ENCODE results near the gene CFAP70. TPM values are rescaled to one million over a fixed set of nuclear protein-coding genes. Genes with fewer than 3 reads are reported as not detected.
"Not testable (repeated sequence)": the region's sequence is repeated elsewhere in the genome, so short reads cannot be mapped to it uniquely, and the experiment has no call there.

Gene CFAP70
- total RNA-seq, 2 experiments from 2014 or later: 0.33 to 0.80 TPM

DNA sequence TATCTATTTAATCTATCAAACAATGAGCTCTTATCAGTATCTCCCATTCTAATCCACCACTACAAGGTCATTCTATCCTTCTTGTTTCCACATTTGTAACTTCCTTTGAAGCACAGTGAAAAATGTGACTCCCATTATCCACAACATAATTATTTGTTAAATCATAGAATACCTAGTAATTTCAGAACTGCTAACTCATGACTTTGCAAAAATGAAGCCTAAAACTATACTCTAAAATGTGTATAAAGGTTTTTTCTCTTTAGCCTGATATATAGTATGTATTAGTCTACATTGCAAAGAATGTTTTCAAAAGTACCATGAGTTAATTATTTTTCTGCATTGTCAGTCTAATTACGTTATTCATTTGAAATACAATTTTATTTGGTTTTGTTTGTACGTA is 94.2 kb downstream of the CFAP70 start:
- H3K27ac Mint-ChIP-seq: no peak overlapping the region
- CTCF ChIA-PET: interaction anchor here (0.6 to 2.2 kb wide), 15 partner anchors 15 to 383 kb away, joined by 3 to 7 read pairs (median 3); partner anchors contain the start of gene DNAJC9
- no peaks in the 10 kb centered on the region for H3K27me3 Mint-ChIP-seq
- no peaks in the 10 kb centered on the region for H3K36me3 Mint-ChIP-seq
- intact Hi-C loops (cut with micrococcal nuclease): loop anchor here (1.0 kb wide), 1 partner anchor 380 kb away; no protein-coding TSS in a partner anchor
- POLR2A ChIA-PET: no interaction called here
- DNase-seq: no peak
- no peak overlapping the region for H3K4me3 Mint-ChIP-seq
- H3K4me1 Mint-ChIP-seq (ENCODE audit: low read depth): peaks cover 4% of the 10 kb centered on the region
- no peaks in the 10 kb centered on the region for H3K9me3 Mint-ChIP-seq

DNA sequence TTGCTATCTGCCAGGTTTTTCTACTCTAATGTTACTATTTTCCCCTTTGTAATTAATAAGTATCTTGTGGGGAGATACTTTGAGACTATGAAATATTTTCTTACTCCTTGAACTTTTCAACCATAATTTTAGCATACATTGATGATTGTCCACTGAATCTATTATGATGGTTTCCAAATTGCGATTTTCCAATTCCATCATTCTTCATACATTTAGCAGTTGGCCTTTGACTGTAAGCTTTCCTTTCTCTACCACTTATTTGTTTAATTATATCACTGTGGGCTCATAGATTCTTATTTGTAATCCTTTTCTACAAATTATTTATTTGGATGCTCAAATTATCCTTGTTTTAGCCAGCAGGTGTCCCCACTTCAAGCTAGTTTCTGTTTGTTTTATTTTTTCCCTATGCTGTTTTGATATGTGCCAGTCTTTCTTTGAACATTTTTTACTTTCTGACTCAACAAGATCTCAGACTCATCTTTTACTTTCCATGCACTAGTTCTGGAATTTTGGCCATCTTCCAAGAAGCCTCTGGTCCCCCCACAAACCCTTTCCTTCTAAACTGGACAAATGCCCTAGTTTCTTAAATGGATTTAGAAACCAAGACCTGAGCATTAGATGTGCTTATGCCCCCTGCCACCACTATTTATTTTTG is 94.8 kb downstream of the CFAP70 start:
- Mint-ChIP-seq H3K9me3 (peaks cover 6% of the 10 kb centered on the region), H3K4me1 (ENCODE audit: low read depth) (peaks cover 4% of the 10 kb centered on the region), H3K27ac (no peak overlapping the region), H3K36me3 (no peaks in the 10 kb centered on the region), H3K4me3 (no peak overlapping the region), H3K27me3 (no peaks in the 10 kb centered on the region)
- CTCF ChIA-PET: interaction anchor here (0.6 to 2.2 kb wide), 16 partner anchors 11 to 384 kb away, joined by 3 to 7 read pairs (median 4); partner anchors contain the start of gene DNAJC9
- POLR2A ChIA-PET: interaction anchor here (1.0 kb wide), 1 partner anchor 17 kb away, joined by 3 read pairs; the partner anchor contains the start of gene DNAJC9
- intact Hi-C loops (cut with micrococcal nuclease): loop anchor here (1.0 kb wide), 1 partner anchor 380 kb away; no protein-coding TSS in a partner anchor
- DNase-seq: no peak

DNA sequence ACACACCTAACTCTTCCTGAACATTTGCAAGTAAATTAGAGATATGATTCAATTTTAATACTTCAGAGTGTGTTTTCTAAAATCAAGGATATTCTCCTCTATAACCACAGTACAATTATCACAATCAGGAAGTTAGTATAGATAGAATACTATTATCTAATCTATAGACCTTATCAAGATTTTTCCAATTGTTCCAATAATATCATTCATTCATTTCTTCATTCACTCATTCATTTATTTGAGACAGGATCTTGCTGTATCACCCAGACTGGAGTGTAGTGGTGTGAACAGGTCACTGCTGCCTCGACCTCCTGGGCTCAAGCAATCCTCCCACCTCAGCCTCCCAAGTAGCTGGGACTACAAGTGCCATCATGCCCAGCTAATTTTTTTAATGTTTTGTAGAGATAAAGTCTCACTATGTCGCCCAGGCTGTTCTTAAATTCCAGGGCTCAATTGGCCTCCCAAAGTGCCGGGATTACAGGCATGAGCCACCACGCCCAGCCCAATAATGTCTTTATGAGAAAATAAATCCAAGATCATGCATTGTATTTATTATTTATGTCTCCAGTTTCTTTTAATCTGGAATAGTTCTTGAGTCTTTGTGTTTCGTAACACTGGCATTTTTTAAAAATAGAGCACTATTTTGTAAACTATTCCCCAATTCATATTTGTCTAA is 95.6 kb downstream of the CFAP70 start:
- H3K4me3 Mint-ChIP-seq: no peak overlapping the region
- no peaks in the 10 kb centered on the region for H3K36me3 Mint-ChIP-seq
- ChIA-PET CTCF (interaction anchor here (1.1 to 2.2 kb wide), 7 partner anchors 10 to 382 kb away, joined by 3 to 7 read pairs (median 4); partner anchors contain the start of gene DNAJC9), POLR2A (interaction anchor here (0.9 to 1.0 kb wide), 2 partner anchors 11 to 16 kb away, joined by 3 read pairs; partner anchors contain the start of genes DNAJC9 and MRPS16)
- DNase-seq: no peak
- peaks cover 11% of the 10 kb centered on the region for H3K9me3 Mint-ChIP-seq
- peaks cover 4% of the 10 kb centered on the region for H3K4me1 Mint-ChIP-seq (ENCODE audit: low read depth)
- H3K27ac Mint-ChIP-seq: no peak overlapping the region
- no peaks in the 10 kb centered on the region for H3K27me3 Mint-ChIP-seq
- intact Hi-C loops (cut with micrococcal nuclease): no loop called here

DNA sequence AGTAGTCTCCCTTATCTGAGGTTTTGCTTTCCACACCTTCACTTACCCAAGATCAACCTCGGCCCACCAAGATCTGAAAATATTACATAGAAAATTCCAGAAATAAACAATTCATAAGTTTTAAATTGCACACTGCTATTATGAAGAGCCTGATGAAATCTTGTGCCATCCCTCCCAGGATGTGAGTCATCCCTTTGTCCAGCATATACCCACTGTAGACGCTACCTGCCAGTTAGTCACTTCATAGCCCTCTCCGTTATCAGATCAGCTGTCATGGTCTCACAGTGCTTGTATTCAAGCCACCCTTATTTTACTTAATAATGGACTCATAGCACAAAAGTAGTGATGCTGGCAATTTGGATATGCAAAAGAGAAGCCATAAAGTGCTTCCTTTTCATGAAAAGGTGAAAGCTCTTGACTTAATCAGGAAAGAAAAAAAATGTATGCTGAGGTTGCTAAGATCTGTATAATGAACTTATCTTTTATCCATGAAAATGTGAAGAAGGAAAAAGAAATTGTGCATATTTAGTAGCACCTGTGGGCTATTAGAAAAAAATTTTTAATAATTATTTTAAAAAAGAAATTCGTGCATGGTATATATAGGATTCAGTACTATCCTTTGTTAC is 96.4 kb downstream of the CFAP70 start:
- Mint-ChIP-seq H3K4me1 (ENCODE audit: low read depth) (peaks cover 4% of the 10 kb centered on the region), H3K9me3 (peaks cover 11% of the 10 kb centered on the region), H3K27ac (no peak overlapping the region), H3K27me3 (no peaks in the 10 kb centered on the region), H3K4me3 (no peak overlapping the region), H3K36me3 (no peaks in the 10 kb centered on the region)
- CTCF ChIA-PET: no interaction called here
- POLR2A ChIA-PET: interaction anchor here (0.9 kb wide), 1 partner anchor 10 kb away, joined by 3 read pairs; the partner anchor contains the start of gene MRPS16
- DNase-seq: no peak
- intact Hi-C loops (cut with micrococcal nuclease): no loop called here

DNA sequence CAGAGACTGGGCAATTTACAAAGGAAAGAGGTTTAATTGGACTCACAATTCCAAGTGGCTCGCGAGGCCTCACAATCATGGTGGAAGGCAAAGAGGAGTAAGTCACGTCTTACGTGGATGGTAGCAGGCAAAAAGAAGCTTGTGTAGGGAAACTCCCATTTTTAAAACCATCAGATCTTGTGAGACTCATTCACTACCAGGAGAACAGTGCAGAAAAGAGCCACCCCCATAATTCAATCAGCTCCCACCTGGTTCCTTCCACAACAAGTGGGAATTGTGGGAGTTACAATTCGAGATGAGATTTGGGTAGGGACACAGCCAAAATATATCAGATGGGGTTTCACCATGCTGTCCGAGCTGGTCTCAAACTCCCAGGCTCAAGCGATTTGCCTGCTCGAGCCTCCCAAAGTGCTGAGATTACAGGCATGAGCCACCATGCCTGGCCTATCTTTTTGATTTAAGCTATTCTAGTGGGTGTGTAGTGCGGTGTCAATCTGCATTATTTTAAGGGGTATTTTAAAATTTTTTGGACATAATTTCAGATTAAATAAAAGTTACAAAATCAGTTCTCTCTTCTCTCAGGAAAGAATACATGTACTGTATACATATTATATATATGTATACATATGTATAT is 97.2 kb downstream of the CFAP70 start:
- intact Hi-C loops (cut with micrococcal nuclease): no loop called here
- POLR2A ChIA-PET: no interaction called here
- no peaks in the 10 kb centered on the region for H3K36me3 Mint-ChIP-seq
- no peak overlapping the region for H3K27ac Mint-ChIP-seq
- H3K4me3 Mint-ChIP-seq: no peak overlapping the region
- H3K27me3 Mint-ChIP-seq: no peaks in the 10 kb centered on the region
- H3K4me1 Mint-ChIP-seq (ENCODE audit: low read depth): peaks cover 4% of the 10 kb centered on the region
- H3K9me3 Mint-ChIP-seq: peaks cover 11% of the 10 kb centered on the region
- CTCF ChIA-PET: no interaction called here
- no peak for DNase-seq

DNA sequence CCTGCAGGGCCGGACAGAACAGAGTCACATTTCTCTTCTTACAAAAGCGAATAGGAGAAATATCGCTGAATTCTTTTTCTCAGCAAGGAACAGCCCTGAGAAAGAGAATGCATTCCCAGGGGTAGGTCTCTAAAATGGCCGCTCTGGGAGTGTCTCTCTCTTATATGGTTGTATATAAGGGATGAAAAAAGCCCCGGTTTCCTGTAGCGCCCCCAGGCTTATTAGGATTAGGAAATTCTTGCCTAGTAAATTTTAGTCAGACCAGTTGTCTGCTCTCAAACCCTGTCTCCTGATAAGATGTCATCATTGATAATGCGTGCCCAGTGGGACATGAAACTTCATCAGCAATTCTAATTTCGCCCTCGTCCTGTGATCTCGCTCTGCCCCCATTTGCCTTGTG is 100.1 kb downstream of the CFAP70 start:
- H3K36me3 Mint-ChIP-seq; intact Hi-C loops (cut with micrococcal nuclease); H3K27me3 Mint-ChIP-seq; H3K4me1 Mint-ChIP-seq (ENCODE audit: low read depth); POLR2A ChIA-PET; H3K27ac Mint-ChIP-seq; CTCF ChIA-PET; DNase-seq; H3K4me3 Mint-ChIP-seq: not testable (repeated sequence)
- peaks cover 11% of the 10 kb centered on the region for H3K9me3 Mint-ChIP-seq

DNA sequence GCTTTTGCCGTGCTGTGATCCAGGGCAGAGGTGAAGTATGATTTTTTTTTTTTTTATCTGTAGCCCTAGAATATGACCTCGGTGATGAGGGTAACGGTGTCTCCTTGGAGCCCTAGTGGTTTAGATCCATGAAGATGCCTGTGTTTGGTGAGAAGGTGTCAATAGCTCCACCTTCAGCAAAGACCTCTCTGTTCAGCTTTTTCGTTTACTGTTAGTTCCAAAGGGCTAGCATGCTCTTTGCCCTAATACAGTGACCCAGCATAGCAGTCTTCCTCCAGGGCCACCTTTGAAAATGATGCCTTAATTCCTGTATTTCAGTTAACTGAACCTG is 105.5 kb downstream of the CFAP70 start:
- peaks cover 34% of the 10 kb centered on the region for H3K36me3 Mint-ChIP-seq
- intact Hi-C loops (cut with micrococcal nuclease): loop anchor here (2.0 kb wide), 1 partner anchor 106 kb away; the partner anchor contains the start of gene CFAP70
- POLR2A ChIA-PET: interaction anchor here (0.5 to 1.6 kb wide), 6 partner anchors 15 to 1005 kb away, joined by 3 to 5 read pairs (median 4); partner anchors contain the start of gene CFAP70

DNA sequence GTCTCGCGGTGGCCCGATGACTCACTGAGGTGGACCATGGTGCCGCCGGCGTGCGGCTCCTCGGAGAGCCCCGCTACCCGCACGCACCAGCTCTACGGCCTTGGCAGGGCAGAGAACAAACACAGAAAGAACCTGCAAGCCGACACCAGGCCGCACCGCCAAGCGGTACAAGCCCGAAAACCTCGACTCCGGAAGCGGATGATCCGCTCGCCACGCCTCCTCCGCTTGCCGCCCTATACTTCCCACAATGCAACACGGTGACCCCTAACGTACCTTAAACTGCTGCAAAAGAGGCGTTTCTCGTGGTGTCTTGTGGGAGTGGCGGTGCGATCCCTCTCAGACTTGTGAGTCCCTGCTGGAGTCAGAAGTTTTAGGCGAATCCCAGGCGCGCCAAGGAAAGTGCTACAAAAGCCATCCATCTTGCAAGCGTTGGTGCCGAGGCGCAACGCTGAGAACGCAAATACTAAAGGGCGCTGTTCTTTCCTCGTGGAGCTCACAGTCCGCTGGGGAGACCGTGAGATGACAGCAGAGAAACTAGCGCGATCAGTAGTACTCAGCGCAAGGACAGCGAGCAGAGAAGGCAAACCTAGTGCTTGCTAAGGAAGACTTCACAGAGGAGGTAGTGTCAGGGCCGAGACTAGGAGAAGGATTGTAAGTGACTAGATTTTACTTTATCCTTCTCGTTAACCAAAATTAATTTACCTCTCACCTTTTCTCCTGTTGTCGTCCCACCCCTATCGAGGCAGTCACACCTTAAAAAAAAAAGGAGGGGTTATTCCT is 106.0 kb downstream of the CFAP70 start, which contains the start of gene MRPS16:
TSS of gene MRPS16 (minus strand) at position 200 of the 780 bp plus-strand sequence. CDS start at position 38, 162 bp downstream.
- Mint-ChIP-seq H3K27me3 (no peaks in the 10 kb centered on the region), H3K4me3 (peak within 1 kb of the TSS; percentile 97), H3K36me3 (peaks cover 39% of the 10 kb centered on the region), H3K4me1 (ENCODE audit: low read depth) (peaks cover 38% of the 10 kb centered on the region), H3K9me3 (no peaks in the 10 kb centered on the region), H3K27ac (peak within 1 kb of the TSS; percentile 98)
- intact Hi-C loops (cut with micrococcal nuclease): loop anchor here (1.0 to 2.0 kb wide), 3 partner anchors 8 to 244 kb away; partner anchors contain the start of genes CFAP70 and PPP3CB
- ChIA-PET POLR2A (interaction anchor here (0.5 to 1.6 kb wide), 11 partner anchors 10 to 1004 kb away, joined by 3 to 6 read pairs (median 4); partner anchors contain the start of genes CFAP70 and P4HA1), CTCF (interaction anchor here (1.0 to 2.5 kb wide), 3 partner anchors 11 to 391 kb away, joined by 3 to 12 read pairs (median 6); no protein-coding TSS in a partner anchor)
- DNase-seq: peak; percentile 96

More for the DNA sequence above, 105.5 kb downstream of the CFAP70 start:
- H3K27ac Mint-ChIP-seq: peak overlapping the region; percentile 98
- no peaks in the 10 kb centered on the region for H3K27me3 Mint-ChIP-seq
- H3K4me3 Mint-ChIP-seq: peak overlapping the region; percentile 97
- peaks cover 32% of the 10 kb centered on the region for H3K4me1 Mint-ChIP-seq (ENCODE audit: low read depth)
- no peak for DNase-seq
- CTCF ChIA-PET: interaction anchor here (1.0 to 2.5 kb wide), 3 partner anchors 10 to 391 kb away, joined by 3 to 12 read pairs (median 6); no protein-coding TSS in a partner anchor
- no peaks in the 10 kb centered on the region for H3K9me3 Mint-ChIP-seq

DNA sequence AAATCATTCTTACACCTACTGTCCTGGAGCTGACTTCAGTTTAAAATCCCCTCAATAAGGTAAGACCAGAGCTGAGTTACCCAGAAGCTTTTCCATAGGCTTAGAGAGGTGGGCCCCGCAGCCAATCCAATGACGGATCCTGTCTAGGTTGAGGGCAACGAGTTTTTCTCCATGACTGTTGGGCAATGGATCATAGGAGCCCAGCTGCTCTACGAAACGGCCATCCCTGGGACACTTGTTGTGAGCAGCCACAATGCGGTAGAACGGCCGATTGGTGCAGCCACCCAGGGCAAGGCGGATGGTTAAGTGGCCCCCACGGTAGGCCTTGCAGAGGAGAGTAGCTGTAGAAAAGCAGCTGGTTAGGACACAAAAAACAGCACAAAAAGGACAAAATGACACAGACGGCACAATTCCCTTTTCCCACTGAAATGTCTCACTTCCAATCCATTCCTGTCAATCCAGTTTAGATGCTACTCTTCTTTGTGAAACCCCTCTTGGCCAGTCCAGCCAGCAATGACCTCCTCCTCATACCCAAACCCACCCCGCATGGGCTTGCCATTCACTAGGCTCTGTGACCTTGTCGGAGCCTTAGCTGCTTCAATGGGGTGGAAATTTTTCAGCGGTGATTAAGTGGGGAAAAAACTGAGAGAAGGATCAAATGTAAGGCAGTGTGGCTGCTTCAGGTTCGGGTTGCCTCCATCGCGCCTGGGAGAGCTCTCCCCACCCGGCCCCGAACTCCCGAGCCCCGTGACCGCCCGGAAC is 106.8 kb downstream of the CFAP70 start:
- H3K27me3 Mint-ChIP-seq: no peaks in the 10 kb centered on the region
- CTCF ChIA-PET: interaction anchor here (1.0 to 2.5 kb wide), 2 partner anchors 15 to 392 kb away, joined by 3 to 12 read pairs; no protein-coding TSS in a partner anchor
- DNase-seq: peak; percentile 41
- intact Hi-C loops (cut with micrococcal nuclease): loop anchor here (1.0 to 2.0 kb wide), 3 partner anchors 8 to 244 kb away; partner anchors contain the start of genes CFAP70 and PPP3CB
- POLR2A ChIA-PET: interaction anchor here (0.7 to 1.2 kb wide), 8 partner anchors 11 to 243 kb away, joined by 3 to 6 read pairs (median 3); partner anchors contain the start of genes CFAP70 and P4HA1
- peak overlapping the region; percentile 97 for H3K4me3 Mint-ChIP-seq
- H3K9me3 Mint-ChIP-seq: no peaks in the 10 kb centered on the region
- peaks cover 43% of the 10 kb centered on the region for H3K36me3 Mint-ChIP-seq
- peak overlapping the region; percentile 98 for H3K27ac Mint-ChIP-seq
- peaks cover 42% of the 10 kb centered on the region for H3K4me1 Mint-ChIP-seq (ENCODE audit: low read depth)

DNA sequence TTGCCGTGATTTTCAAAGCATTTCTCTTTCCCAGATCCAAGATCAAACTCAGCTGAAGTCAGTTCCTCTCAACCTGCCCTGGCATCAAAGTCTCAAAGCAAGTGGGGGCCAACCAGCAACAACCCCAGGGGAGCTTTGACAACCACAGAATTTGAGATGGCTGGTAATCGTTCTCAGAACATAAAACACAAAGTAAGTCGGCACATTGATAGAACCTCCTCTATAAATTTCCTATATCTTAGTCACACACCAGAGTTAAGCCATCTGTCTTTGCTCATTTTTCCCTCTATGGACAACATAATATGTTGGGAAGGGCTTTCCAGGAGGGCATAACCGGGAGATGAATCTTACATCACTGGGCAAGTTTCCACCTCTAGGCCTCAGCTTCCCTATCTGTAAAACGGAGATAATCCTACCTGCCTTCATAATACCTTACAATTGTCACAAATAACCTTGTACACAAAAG is 110.4 kb downstream of the CFAP70 start:
- intact Hi-C loops (cut with micrococcal nuclease): no loop called here
- H3K4me1 Mint-ChIP-seq (ENCODE audit: low read depth): peaks cover 63% of the 10 kb centered on the region
- no peaks in the 10 kb centered on the region for H3K27me3 Mint-ChIP-seq
- peak overlapping the region; percentile 94 for H3K27ac Mint-ChIP-seq
- POLR2A ChIA-PET: no interaction called here
- no peak for DNase-seq
- CTCF ChIA-PET: no interaction called here
- peak overlapping the region; percentile 99 for H3K4me3 Mint-ChIP-seq
- peaks cover 76% of the 10 kb centered on the region for H3K36me3 Mint-ChIP-seq
- H3K9me3 Mint-ChIP-seq: no peaks in the 10 kb centered on the region
